ENCODE measurements around the gene GNS. TPM values are rescaled to one million over a fixed set of nuclear protein-coding genes. Genes with fewer than 3 reads are reported as not detected.
A peak's percentile ranks its signal among the peaks of the same experiment; 100 is the strongest.

Gene GNS
- total and polyA plus RNA-seq, 4 donors = 27.8 to 78.6 (median 57.4) TPM

DNA sequence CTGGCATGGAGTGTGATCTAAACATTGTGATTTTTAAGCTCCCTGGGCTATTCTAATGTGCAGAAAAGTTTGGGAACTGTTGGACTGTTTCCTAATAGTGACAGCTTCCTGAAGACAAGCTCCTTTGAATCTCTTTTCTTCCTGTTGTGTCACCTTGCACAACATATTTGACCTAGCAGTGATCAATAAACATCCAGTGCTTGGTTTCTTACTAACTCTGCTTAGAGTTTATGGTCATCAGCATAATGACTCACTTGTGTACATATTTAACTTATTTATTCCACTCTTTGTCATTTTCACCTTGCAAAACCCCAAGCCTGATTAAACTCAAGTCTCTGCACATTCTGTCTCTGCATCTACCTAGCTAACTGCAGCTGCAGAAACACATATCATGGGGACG lies 38.0 kb upstream of the GNS start (continued):
- TF ChIP-seq HNF4G (IDR thresholded peaks at IDR 0.05) (no peak), YY1 (IDR thresholded peaks at IDR 0.05) (no peak)

DNA sequence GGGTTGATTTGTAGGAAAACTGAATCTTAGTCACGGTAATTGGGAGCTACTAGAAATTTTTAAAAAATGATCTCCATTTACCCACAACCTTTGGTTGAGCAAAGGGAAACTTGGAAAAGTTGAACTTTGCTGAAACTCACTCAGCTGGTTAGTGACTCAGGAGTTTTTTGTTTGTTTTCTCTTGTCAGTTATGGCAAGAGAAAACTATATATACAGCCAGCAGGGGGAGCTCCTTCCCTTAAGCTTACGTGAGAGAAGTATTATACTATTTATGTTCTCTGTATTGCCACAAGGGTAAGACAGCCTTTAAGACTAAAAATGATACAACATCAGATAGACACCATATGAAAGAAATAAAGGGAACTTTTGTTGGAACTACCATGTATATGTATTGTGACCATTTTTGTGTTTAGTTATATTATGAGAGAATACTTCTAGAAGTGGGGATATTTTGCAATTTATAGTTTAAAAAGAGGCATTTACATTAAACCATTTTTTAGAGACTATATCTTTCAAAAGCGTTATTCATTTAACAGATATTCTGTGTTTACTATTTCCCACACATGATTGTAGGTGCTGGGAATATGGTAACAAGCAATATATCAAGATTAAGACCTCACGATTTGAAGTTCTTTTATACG lies 37.1 kb upstream of the GNS start:
- H3K27ac ChIP-seq (ENCODE audit: low read depth in 1 of 2, low read length in 2 of 2) = peak overlapping the region; percentile 27 to 55
- TF ChIP-seq RAD21 (IDR thresholded peaks at IDR 0.05) = peak; percentile 78 to 80
- TF ChIP-seq JUND (IDR thresholded peaks at IDR 0.05) = peak; percentile 65 to 78
- TF ChIP-seq HNF4G (IDR thresholded peaks at IDR 0.05) = no peak
- TF ChIP-seq YY1 (IDR thresholded peaks at IDR 0.05) = peak; percentile 55
- TF ChIP-seq SP1 (IDR thresholded peaks at IDR 0.05) = peak; percentile 42
- TF ChIP-seq GABPA (IDR thresholded peaks at IDR 0.05 in 1 of 2, conservative IDR thresholded peaks at IDR 0.05 in 1 of 2) = no peak
- TF ChIP-seq, protein P1, sequence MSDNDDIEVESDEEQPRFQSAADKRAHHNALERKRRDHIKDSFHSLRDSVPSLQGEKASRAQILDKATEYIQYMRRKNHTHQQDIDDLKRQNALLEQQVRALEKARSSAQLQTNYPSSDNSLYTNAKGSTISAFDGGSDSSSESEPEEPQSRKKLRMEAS (IDR thresholded peaks at IDR 0.05) = no peak
- TF ChIP-seq, protein P2, sequence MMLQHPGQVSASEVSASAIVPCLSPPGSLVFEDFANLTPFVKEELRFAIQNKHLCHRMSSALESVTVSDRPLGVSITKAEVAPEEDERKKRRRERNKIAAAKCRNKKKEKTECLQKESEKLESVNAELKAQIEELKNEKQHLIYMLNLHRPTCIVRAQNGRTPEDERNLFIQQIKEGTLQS (IDR thresholded peaks at IDR 0.05) = peak; percentile 45
- TF ChIP-seq FOXA2 (IDR thresholded peaks at IDR 0.05) = peak; percentile 18
- TF ChIP-seq, protein P3, sequence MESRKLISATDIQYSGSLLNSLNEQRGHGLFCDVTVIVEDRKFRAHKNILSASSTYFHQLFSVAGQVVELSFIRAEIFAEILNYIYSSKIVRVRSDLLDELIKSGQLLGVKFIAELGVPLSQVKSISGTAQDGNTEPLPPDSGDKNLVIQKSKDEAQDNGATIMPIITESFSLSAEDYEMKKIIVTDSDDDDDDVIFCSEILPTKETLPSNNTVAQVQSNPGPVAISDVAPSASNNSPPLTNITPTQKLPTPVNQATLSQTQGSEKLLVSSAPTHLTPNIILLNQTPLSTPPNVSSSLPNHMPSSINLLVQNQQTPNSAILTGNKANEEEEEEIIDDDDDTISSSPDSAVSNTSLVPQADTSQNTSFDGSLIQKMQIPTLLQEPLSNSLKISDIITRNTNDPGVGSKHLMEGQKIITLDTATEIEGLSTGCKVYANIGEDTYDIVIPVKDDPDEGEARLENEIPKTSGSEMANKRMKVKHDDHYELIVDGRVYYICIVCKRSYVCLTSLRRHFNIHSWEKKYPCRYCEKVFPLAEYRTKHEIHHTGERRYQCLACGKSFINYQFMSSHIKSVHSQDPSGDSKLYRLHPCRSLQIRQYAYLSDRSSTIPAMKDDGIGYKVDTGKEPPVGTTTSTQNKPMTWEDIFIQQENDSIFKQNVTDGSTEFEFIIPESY (IDR thresholded peaks at IDR 0.05) = no peak
- no peak for TF ChIP-seq FOXA1 (IDR thresholded peaks at IDR 0.05)
- peak; percentile 62 to 64 for TF ChIP-seq RXRA (IDR thresholded peaks at IDR 0.05)
- no peak for TF ChIP-seq EGR1 (IDR thresholded peaks at IDR 0.05; ENCODE audit: low read depth in 2 of 2)
- TF ChIP-seq, protein P4, sequence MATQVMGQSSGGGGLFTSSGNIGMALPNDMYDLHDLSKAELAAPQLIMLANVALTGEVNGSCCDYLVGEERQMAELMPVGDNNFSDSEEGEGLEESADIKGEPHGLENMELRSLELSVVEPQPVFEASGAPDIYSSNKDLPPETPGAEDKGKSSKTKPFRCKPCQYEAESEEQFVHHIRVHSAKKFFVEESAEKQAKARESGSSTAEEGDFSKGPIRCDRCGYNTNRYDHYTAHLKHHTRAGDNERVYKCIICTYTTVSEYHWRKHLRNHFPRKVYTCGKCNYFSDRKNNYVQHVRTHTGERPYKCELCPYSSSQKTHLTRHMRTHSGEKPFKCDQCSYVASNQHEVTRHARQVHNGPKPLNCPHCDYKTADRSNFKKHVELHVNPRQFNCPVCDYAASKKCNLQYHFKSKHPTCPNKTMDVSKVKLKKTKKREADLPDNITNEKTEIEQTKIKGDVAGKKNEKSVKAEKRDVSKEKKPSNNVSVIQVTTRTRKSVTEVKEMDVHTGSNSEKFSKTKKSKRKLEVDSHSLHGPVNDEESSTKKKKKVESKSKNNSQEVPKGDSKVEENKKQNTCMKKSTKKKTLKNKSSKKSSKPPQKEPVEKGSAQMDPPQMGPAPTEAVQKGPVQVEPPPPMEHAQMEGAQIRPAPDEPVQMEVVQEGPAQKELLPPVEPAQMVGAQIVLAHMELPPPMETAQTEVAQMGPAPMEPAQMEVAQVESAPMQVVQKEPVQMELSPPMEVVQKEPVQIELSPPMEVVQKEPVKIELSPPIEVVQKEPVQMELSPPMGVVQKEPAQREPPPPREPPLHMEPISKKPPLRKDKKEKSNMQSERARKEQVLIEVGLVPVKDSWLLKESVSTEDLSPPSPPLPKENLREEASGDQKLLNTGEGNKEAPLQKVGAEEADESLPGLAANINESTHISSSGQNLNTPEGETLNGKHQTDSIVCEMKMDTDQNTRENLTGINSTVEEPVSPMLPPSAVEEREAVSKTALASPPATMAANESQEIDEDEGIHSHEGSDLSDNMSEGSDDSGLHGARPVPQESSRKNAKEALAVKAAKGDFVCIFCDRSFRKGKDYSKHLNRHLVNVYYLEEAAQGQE (IDR thresholded peaks at IDR 0.05) = peak; percentile 49
- peak; percentile 50 to 57 for TF ChIP-seq HNF4A (conservative IDR thresholded peaks at IDR 0.05)
- TF ChIP-seq, protein P5, sequence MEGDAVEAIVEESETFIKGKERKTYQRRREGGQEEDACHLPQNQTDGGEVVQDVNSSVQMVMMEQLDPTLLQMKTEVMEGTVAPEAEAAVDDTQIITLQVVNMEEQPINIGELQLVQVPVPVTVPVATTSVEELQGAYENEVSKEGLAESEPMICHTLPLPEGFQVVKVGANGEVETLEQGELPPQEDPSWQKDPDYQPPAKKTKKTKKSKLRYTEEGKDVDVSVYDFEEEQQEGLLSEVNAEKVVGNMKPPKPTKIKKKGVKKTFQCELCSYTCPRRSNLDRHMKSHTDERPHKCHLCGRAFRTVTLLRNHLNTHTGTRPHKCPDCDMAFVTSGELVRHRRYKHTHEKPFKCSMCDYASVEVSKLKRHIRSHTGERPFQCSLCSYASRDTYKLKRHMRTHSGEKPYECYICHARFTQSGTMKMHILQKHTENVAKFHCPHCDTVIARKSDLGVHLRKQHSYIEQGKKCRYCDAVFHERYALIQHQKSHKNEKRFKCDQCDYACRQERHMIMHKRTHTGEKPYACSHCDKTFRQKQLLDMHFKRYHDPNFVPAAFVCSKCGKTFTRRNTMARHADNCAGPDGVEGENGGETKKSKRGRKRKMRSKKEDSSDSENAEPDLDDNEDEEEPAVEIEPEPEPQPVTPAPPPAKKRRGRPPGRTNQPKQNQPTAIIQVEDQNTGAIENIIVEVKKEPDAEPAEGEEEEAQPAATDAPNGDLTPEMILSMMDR (IDR thresholded peaks at IDR 0.05; ENCODE audit: low read depth, low read length, missing input control) = peak; percentile 86
- no peak for TF ChIP-seq NR2F2 (IDR thresholded peaks at IDR 0.05)
- no peak for TF ChIP-seq TAF1 (conservative IDR thresholded peaks at IDR 0.05)

More for the DNA sequence above, 37.1 kb upstream of the GNS start:
- peak overlapping the region in 1 of 2 donors; percentile 45 for H3K9ac ChIP-seq (ENCODE audit: low read depth in 1 of 2, low read length in 2 of 2)
- WGBS = 39% methylated on average over 5 of the region's 5 CpGs
- H3K4me1 ChIP-seq (ENCODE audit: control insufficient read depth in 4 of 4, insufficient read depth in 4 of 4, low read length in 3 of 4) = peaks cover 0 to 16% (median 11%) of the 10 kb centered on the region in 4 donors
- peak; percentile 58 for DNase-seq (ENCODE audit: low spot score)
- H3K4me3 ChIP-seq (ENCODE audit: low read depth in 1 of 3, low read length in 3 of 3) = no peak overlapping the region
- H3K36me3 ChIP-seq (ENCODE audit: control insufficient read depth in 4 of 4, insufficient read depth in 3 of 4, low read depth in 1 of 4, low read length in 3 of 4) = no peaks in the 10 kb centered on the region
- H3K9me3 ChIP-seq (ENCODE audit: control insufficient read depth in 4 of 4, low read length in 3 of 4) = no peaks in the 10 kb centered on the region
- no peaks in the 10 kb centered on the region for H3K27me3 ChIP-seq (ENCODE audit: control insufficient read depth in 4 of 4, insufficient read depth in 4 of 4, low read length in 3 of 4)

Measured in liver (tissue), 9 donors.